ENCODE results near the gene GALNT16.

GRCh38 chr14:69259168-69259526 lies 811 bp upstream of the GALNT16 start:
- no peak for TF ChIP-seq POLR2A (IDR thresholded peaks at IDR 0.05; ENCODE audit: low read depth)
- TF ChIP-seq, protein P1, sequence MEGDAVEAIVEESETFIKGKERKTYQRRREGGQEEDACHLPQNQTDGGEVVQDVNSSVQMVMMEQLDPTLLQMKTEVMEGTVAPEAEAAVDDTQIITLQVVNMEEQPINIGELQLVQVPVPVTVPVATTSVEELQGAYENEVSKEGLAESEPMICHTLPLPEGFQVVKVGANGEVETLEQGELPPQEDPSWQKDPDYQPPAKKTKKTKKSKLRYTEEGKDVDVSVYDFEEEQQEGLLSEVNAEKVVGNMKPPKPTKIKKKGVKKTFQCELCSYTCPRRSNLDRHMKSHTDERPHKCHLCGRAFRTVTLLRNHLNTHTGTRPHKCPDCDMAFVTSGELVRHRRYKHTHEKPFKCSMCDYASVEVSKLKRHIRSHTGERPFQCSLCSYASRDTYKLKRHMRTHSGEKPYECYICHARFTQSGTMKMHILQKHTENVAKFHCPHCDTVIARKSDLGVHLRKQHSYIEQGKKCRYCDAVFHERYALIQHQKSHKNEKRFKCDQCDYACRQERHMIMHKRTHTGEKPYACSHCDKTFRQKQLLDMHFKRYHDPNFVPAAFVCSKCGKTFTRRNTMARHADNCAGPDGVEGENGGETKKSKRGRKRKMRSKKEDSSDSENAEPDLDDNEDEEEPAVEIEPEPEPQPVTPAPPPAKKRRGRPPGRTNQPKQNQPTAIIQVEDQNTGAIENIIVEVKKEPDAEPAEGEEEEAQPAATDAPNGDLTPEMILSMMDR (IDR thresholded peaks at IDR 0.05), result no peak

Data from esophagus muscularis mucosa (tissue), 3 donors.